Caco-2 (cell line): ENCODE results near the gene SIRPG. TPM values are rescaled to one million over a fixed set of nuclear protein-coding genes. Genes with fewer than 3 reads are reported as not detected.

Experiments
- BruUV-seq: library from RNA; stranded (reverse); fragments of 400-500 nt; replicated peaks from 2 replicates; lab custom pipeline; 2021; lab: Mats Ljungman, UMichigan
- CTCF ChIA-PET: fragments of 300-600 bp; sonication (Branson Sonifier 250); formaldehyde crosslinking; loops from one replicate; lab custom pipeline; 2022; ENCODE audit warnings: antibody characterized with exemption; lab: Charles Lee
- POLR2A ChIA-PET: fragments of 300-600 bp; sonication (Branson Sonifier 250); formaldehyde crosslinking; loops from one replicate; lab custom pipeline; 2022; ENCODE audit warnings: antibody characterized with exemption; lab: Charles Lee
- DNase-seq, 2 experiments: peaks; one replicate each; pipeline versions ENCODE4 v3.0.0 to v3.0.0-alpha.2; 2020 to 2022
- H3K27me3 ChIP-seq: replicated peaks from 2 replicates; pipeline ENCODE4 v1.6.0; 2011; ENCODE audit warnings: low read length; ENCODE audit not compliant: control insufficient read depth, insufficient read depth
- H3K36me3 ChIP-seq: 2 replicates; pipeline ENCODE4 v1.5.1; 2011; ENCODE audit warnings: low read length; ENCODE audit not compliant: control insufficient read depth, insufficient read depth
- H3K4me1 ChIP-seq: fragments of 250-450 bp; sonication (Bioruptor Pico); 2 replicates; pipeline ENCODE4 v1.5.1; 2020; ENCODE audit warnings: mild to moderate bottlenecking
- H3K4me3 ChIP-seq: 2 replicates; pipeline ENCODE4 v1.5.1; 2011; ENCODE audit warnings: low read depth, mild to moderate bottlenecking, control low read depth, low read length
- H3K9me3 ChIP-seq: fragments of 250-450 bp; sonication (Bioruptor Pico); 2 replicates; pipeline ENCODE4 v1.5.1; 2020; ENCODE audit warnings: mild to moderate bottlenecking, moderate library complexity
- H3K27ac Mint-ChIP-seq: one replicate; pipeline ENCODE4 v1.8.0; 2022; ENCODE audit warnings: mixed read lengths; ENCODE audit not compliant: unreplicated experiment
- H3K27me3 Mint-ChIP-seq: one replicate; pipeline ENCODE4 v1.8.0; 2022; ENCODE audit warnings: mixed read lengths; ENCODE audit not compliant: insufficient read depth, unreplicated experiment
- H3K36me3 Mint-ChIP-seq: one replicate; pipeline ENCODE4 v1.8.0; 2022; ENCODE audit warnings: mild to moderate bottlenecking, mixed read lengths; ENCODE audit not compliant: insufficient read depth, unreplicated experiment
- H3K4me1 Mint-ChIP-seq: one replicate; pipeline ENCODE4 v1.8.0; 2022; ENCODE audit warnings: low read depth, mixed read lengths; ENCODE audit not compliant: unreplicated experiment
- H3K4me3 Mint-ChIP-seq: one replicate; pipeline ENCODE4 v1.8.0; 2022; ENCODE audit warnings: mild to moderate bottlenecking, moderate library complexity, mixed read lengths; ENCODE audit not compliant: unreplicated experiment
- H3K9me3 Mint-ChIP-seq: one replicate; pipeline ENCODE4 v1.8.0; 2022; ENCODE audit warnings: mixed read lengths; ENCODE audit not compliant: unreplicated experiment
- intact Hi-C: fragments of 100-400 bp; cut with micrococcal nuclease; formaldehyde crosslinking; loops from one replicate; pipeline ENCODE4 v1.10.0; 2022; ENCODE audit not compliant: unreplicated experiment
- total RNA-seq: library from RNA; stranded (reverse); gene quantifications from 2 replicates; pipeline ENCODE4 v1.2.3, GENCODE V29; 2022
- TF ChIP-seq, protein P1 (sequence below), 2 experiments: fragments of 200-600 bp in 1 of 2; IDR thresholded peaks; 1 replicate in 1 of 2; 2 replicates in 1 of 2; pipeline versions ENCODE4 v1.5.1 to v1.8.0; 2011 to 2022; ENCODE audit warnings: antibody characterized with exemption in 1 of 2, control low read depth in 1 of 2, inconsistent platforms in 1 of 2, low read depth in 1 of 2, low read length in 1 of 2, mild to moderate bottlenecking in 1 of 2, moderate library complexity in 1 of 2; ENCODE audit not compliant: insufficient read depth in 1 of 2, severe bottlenecking in 1 of 2, unreplicated experiment in 1 of 2

The SIRPG gene
- total RNA-seq, 1 experiment from 2014 or later, result not detected

DNA sequence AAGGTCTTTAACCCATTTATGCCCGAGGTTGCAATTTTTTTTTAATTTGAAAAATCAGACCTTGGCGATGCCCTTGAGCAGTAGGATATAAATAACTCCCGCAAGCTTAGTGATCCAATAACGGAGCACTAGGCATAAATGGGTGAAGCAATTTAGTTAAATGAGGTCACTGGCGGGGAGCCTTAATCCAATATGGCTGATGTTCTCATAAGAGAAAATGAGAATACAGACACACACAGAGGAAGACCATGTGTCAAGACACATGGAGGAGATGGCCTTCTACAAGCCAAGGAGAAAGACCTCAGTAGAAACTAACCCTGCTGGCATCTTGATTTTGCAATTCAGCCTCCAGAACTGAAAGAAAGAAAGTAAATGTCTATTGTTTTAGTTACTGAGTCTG is 735 bp downstream of the SIRPG start:
- Mint-ChIP-seq H3K4me1 (no peaks in the 10 kb centered on the region), H3K36me3 (no peaks in the 10 kb centered on the region), H3K27me3 (peaks cover 34% of the 10 kb centered on the region), H3K9me3 (no peaks in the 10 kb centered on the region), H3K4me3 (no peak overlapping the region), H3K27ac (no peak overlapping the region)
- Histone ChIP-seq H3K36me3 (no peaks in the 10 kb centered on the region), H3K4me1 (no peaks in the 10 kb centered on the region), H3K9me3 (no peaks in the 10 kb centered on the region), H3K27me3 (no peaks in the 10 kb centered on the region), H3K4me3 (no peak overlapping the region)
- BruUV-seq, result no TSS peak
- TF ChIP-seq, protein P1, sequence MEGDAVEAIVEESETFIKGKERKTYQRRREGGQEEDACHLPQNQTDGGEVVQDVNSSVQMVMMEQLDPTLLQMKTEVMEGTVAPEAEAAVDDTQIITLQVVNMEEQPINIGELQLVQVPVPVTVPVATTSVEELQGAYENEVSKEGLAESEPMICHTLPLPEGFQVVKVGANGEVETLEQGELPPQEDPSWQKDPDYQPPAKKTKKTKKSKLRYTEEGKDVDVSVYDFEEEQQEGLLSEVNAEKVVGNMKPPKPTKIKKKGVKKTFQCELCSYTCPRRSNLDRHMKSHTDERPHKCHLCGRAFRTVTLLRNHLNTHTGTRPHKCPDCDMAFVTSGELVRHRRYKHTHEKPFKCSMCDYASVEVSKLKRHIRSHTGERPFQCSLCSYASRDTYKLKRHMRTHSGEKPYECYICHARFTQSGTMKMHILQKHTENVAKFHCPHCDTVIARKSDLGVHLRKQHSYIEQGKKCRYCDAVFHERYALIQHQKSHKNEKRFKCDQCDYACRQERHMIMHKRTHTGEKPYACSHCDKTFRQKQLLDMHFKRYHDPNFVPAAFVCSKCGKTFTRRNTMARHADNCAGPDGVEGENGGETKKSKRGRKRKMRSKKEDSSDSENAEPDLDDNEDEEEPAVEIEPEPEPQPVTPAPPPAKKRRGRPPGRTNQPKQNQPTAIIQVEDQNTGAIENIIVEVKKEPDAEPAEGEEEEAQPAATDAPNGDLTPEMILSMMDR (IDR thresholded peaks at IDR 0.05; ENCODE audit: insufficient read depth in 1 of 2, low read depth in 1 of 2, low read length in 1 of 2, severe bottlenecking in 1 of 2, unreplicated experiment in 1 of 2), result no peak
- intact Hi-C loops, result no loop called here
- no peak for DNase-seq
- CTCF ChIA-PET, result no interaction called here
- POLR2A ChIA-PET, result no interaction called here

DNA sequence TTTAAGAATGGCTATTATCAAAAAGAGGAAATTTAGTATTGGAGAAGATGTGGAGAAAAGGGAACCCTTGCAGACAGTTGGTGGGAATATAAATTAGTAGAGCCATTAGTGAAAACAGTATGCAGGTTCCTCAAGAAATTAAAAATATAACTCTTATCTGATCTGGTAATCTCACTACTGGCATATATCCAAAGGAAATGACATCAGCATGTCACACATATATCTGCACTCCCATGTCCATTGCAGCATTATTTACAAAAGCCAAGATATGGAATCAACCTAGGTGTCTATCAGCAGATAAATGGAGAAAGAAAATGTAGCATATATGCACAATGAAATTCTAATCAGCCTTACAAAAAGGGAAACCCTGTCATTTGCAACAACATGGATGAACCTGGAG is 2.6 kb downstream of the SIRPG start:
- CTCF ChIA-PET, result no interaction called here
- Mint-ChIP-seq H3K36me3 (no peaks in the 10 kb centered on the region), H3K9me3 (no peaks in the 10 kb centered on the region), H3K27ac (no peak overlapping the region), H3K4me3 (no peak overlapping the region), H3K4me1 (no peaks in the 10 kb centered on the region), H3K27me3 (peaks cover 42% of the 10 kb centered on the region)
- DNase-seq, result no peak
- H3K4me3 ChIP-seq, result no peak overlapping the region
- POLR2A ChIA-PET, result no interaction called here
- TF ChIP-seq, protein P1 (IDR thresholded peaks at IDR 0.05; ENCODE audit: insufficient read depth in 1 of 2, low read depth in 1 of 2, low read length in 1 of 2, severe bottlenecking in 1 of 2, unreplicated experiment in 1 of 2), result no peak
- no peaks in the 10 kb centered on the region for H3K9me3 ChIP-seq
- intact Hi-C loops, result no loop called here
- BruUV-seq, result no TSS peak
- H3K27me3 ChIP-seq, result no peaks in the 10 kb centered on the region
- no peaks in the 10 kb centered on the region for H3K4me1 ChIP-seq
- no peaks in the 10 kb centered on the region for H3K36me3 ChIP-seq

DNA sequence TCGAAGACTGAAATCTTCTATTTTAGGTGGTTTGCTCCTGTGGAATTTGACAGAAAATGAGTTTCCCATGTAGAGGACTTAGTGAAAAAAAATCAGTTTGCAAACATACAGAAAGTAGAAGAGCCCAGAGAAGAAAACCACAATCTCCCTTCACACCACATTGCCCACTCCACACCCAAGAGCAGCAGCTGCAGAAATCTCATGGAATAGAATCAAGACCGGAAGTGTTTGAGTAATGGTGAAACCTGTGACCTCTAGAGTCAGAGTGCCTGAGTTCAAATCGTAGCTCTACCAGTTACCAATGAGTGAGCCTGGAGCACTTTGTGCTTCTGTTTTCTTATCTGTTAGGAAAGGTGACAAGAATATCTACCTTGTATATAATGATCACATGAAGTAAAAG is 4.6 kb downstream of the SIRPG start:
- Histone ChIP-seq H3K9me3 (no peaks in the 10 kb centered on the region), H3K36me3 (no peaks in the 10 kb centered on the region), H3K4me3 (no peak overlapping the region), H3K4me1 (no peaks in the 10 kb centered on the region), H3K27me3 (no peaks in the 10 kb centered on the region)
- Mint-ChIP-seq H3K36me3 (no peaks in the 10 kb centered on the region), H3K9me3 (no peaks in the 10 kb centered on the region), H3K27me3 (peaks cover 32% of the 10 kb centered on the region), H3K4me1 (no peaks in the 10 kb centered on the region), H3K4me3 (no peak overlapping the region), H3K27ac (no peak overlapping the region)
- no peak for DNase-seq
- intact Hi-C loops, result no loop called here
- no TSS peak for BruUV-seq
- CTCF ChIA-PET, result no interaction called here
- TF ChIP-seq, protein P1 (IDR thresholded peaks at IDR 0.05; ENCODE audit: insufficient read depth in 1 of 2, low read depth in 1 of 2, low read length in 1 of 2, severe bottlenecking in 1 of 2, unreplicated experiment in 1 of 2), result no peak
- POLR2A ChIA-PET, result no interaction called here
